Calu3 (cell line): Measurements from ENCODE around the gene GPC1. TPM values are rescaled to one million over a fixed set of nuclear protein-coding genes. Genes with fewer than 3 reads are reported as not detected.

ENCODE experiments used
- BruUV-seq: library from RNA; stranded (reverse); fragments of 400-500 nt; replicated peaks from 2 replicates; lab custom pipeline; 2021; lab: Mats Ljungman, UMichigan
- CTCF ChIA-PET: fragments of 300-600 bp; sonication (Branson Sonifier 250); formaldehyde crosslinking; loops from one replicate; lab custom pipeline; 2022; ENCODE audit warnings: antibody characterized with exemption; lab: Charles Lee
- DNase-seq: peaks from one replicate; pipeline ENCODE4 v3.0.0; 2022
- H3K27ac Mint-ChIP-seq: one replicate; pipeline ENCODE4 v1.8.0; 2022; ENCODE audit warnings: mixed read lengths; ENCODE audit not compliant: unreplicated experiment
- H3K27me3 Mint-ChIP-seq: one replicate; pipeline ENCODE4 v1.8.0; 2022; ENCODE audit warnings: mixed read lengths; ENCODE audit not compliant: unreplicated experiment
- H3K36me3 Mint-ChIP-seq: one replicate; pipeline ENCODE4 v1.8.0; 2022; ENCODE audit warnings: mild to moderate bottlenecking, moderate library complexity, mixed read lengths; ENCODE audit not compliant: insufficient read depth, unreplicated experiment
- H3K4me1 Mint-ChIP-seq: one replicate; pipeline ENCODE4 v1.8.0; 2022; ENCODE audit warnings: mild to moderate bottlenecking, low read depth, mixed read lengths; ENCODE audit not compliant: unreplicated experiment
- H3K4me3 Mint-ChIP-seq: one replicate; pipeline ENCODE4 v1.8.0; 2022; ENCODE audit warnings: mild to moderate bottlenecking, low read depth, moderate library complexity, mixed read lengths; ENCODE audit not compliant: unreplicated experiment
- H3K9me3 Mint-ChIP-seq: one replicate; pipeline ENCODE4 v1.8.0; 2022; ENCODE audit warnings: low read depth, mixed read lengths; ENCODE audit not compliant: unreplicated experiment
- CTCF ChIP-seq: fragments of 200-600 bp; IDR thresholded peaks from one replicate; pipeline ENCODE4 v1.8.0; 2022; ENCODE audit warnings: antibody characterized with exemption; ENCODE audit not compliant: unreplicated experiment
- intact Hi-C: fragments of 100-400 bp; cut with micrococcal nuclease; formaldehyde crosslinking; loops from one replicate; pipeline ENCODE4 v1.10.0; 2022; ENCODE audit not compliant: unreplicated experiment
- total RNA-seq: library from RNA; stranded (reverse); gene quantifications from 2 replicates; pipeline ENCODE4 v1.2.3, GENCODE V29; 2022

Gene GPC1
- total RNA-seq, 1 experiment from 2014 or later: 51.5 TPM

GRCh38 chr2:240459401-240460252 lies 24.2 kb downstream of the GPC1 start:
- Mint-ChIP-seq H3K4me1 (peaks cover 6% of the 10 kb centered on the region), H3K27me3 (peaks cover 8% of the 10 kb centered on the region), H3K36me3 (peaks cover 32% of the 10 kb centered on the region), H3K27ac (no peak overlapping the region), H3K9me3 (no peaks in the 10 kb centered on the region), H3K4me3 (no peak overlapping the region)
- no peak for DNase-seq
- TF ChIP-seq CTCF: no peak
- intact Hi-C loops: no loop called here
- no TSS peak for BruUV-seq
- CTCF ChIA-PET: interaction anchor here (0.7 kb wide), 1 partner anchor 563 kb away, joined by 3 read pairs; no protein-coding TSS in a partner anchor

DNA sequence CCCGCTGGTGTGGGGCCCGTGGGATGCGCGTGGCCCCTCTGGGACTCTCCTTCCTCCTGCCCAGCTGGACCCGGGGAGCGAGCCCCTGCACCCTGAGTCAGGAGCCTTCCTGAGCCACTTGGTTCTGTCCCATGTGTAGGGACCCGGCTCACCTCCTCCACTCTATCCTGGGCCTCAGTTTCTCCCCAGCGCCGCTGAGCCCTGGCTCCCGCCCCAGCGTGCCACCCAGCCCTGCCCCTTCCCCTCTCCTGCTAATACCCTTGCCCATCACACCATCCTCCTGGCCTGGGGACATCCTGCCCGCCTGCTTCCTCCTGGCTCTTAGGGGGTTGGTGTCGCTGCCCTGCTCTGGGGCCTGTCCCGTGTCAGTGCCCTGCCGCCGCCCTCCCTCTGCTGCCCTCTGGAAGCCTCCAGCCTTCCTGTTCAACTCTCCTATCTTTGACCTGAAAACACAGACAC lies 24.8 kb downstream of the GPC1 start:
- BruUV-seq: no TSS peak
- H3K36me3 Mint-ChIP-seq: peaks cover 36% of the 10 kb centered on the region
- H3K4me3 Mint-ChIP-seq: no peak overlapping the region
- intact Hi-C loops: no loop called here
- peak overlapping the region; percentile 5 for H3K27ac Mint-ChIP-seq
- no peaks in the 10 kb centered on the region for H3K4me1 Mint-ChIP-seq
- no peaks in the 10 kb centered on the region for H3K9me3 Mint-ChIP-seq
- H3K27me3 Mint-ChIP-seq: peaks cover 2% of the 10 kb centered on the region
- TF ChIP-seq CTCF: no peak
- DNase-seq: no peak
- CTCF ChIA-PET: interaction anchor here (0.6 kb wide), 1 partner anchor 232 kb away, joined by 3 read pairs; no protein-coding TSS in a partner anchor

DNA sequence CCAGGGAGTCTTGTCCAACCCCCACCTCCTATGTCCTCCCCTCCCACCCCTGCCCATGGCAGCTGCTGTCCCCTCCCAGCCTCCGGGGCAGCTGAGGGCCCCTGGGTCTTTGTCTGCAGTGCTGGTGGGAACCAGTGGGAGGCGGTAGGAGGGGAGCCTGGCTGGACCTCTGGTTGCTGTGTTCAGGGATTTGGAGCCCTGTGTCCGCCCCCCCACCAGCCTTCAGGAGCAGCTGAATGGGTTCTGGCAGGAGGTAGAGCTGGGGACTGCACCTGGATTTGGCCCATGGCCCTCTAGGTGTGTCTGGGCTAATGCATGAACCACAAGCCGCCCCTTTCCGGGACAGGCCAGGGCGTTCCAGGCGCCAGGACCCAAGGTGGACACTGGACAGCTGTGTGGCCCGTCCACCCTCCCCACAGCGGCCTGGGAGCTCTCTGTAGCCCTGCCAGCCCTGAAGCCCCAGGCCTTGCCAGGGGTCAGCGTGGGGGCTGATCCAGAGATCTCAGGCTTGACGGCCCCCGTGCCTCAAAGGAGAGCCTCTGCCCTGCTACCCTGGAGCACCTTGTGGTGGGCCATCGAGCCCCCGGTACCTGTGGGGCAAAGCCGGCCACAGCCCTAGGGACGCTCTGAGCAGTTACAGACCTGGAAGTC lies 25.4 kb downstream of the GPC1 start:
- Mint-ChIP-seq H3K4me3 (no peak overlapping the region), H3K27me3 (no peaks in the 10 kb centered on the region), H3K9me3 (no peaks in the 10 kb centered on the region), H3K36me3 (peaks cover 40% of the 10 kb centered on the region), H3K4me1 (no peaks in the 10 kb centered on the region), H3K27ac (peak overlapping the region; percentile 5)
- TF ChIP-seq CTCF: no peak
- no TSS peak for BruUV-seq
- intact Hi-C loops: no loop called here
- CTCF ChIA-PET: interaction anchor here (0.6 to 0.8 kb wide), 2 partner anchors 11 to 233 kb away, joined by 3 read pairs; no protein-coding TSS in a partner anchor
- no peak for DNase-seq

DNA sequence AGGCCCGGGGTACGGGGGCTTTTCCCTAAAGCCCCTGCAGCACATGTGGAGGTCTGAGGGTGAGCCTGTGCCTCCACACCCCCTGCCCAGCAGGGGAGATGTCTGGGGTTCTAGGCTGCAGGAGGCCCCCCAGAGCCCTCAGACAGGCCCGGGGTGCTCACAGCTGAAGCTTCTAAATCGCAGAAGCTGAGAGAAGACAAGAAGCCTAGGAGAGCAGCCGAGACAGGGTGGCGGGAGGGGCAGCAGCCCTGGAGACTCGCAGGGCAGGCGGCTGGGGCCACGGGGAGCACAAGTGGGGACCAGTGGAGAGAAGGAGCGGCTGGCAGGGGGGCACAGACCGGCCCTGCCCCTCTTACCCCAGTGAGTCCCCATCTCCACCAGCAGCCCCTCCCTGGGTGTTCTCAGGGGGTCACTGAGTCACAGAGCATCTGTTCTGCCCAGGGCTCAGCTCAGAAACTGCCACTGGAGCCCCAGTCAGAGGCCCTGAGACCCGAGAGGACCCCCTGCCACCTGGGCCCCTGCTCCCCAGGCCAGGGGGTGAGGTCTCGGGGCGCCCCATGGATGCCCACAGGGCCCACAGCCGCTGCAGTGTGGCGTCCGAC lies 26.1 kb downstream of the GPC1 start:
- no peak for DNase-seq
- no peaks in the 10 kb centered on the region for H3K27me3 Mint-ChIP-seq
- H3K9me3 Mint-ChIP-seq: no peaks in the 10 kb centered on the region
- H3K4me3 Mint-ChIP-seq: no peak overlapping the region
- CTCF ChIA-PET: interaction anchor here (0.5 to 0.8 kb wide), 2 partner anchors 12 to 604 kb away, joined by 3 to 4 read pairs; no protein-coding TSS in a partner anchor
- intact Hi-C loops: no loop called here
- H3K36me3 Mint-ChIP-seq: peaks cover 41% of the 10 kb centered on the region
- H3K4me1 Mint-ChIP-seq: no peaks in the 10 kb centered on the region
- no TSS peak for BruUV-seq
- TF ChIP-seq CTCF: no peak
- H3K27ac Mint-ChIP-seq: no peak overlapping the region
